D721Med (cell line): Measurements from ENCODE around the gene DDX50.

Experiments
- DNase-seq: peaks from one replicate; pipeline ENCODE4 v3.0.0; 2011; ENCODE audit warnings: low spot score; ENCODE audit not compliant: insufficient read length
- FAIRE-seq: peaks from 2 replicates; lab custom pipeline; 2011; peaks lifted over from hg19 to GRCh38; lab: Jason Lieb, UNC
- CTCF ChIP-seq: IDR thresholded peaks from 2 replicates; pipeline ENCODE4 v1.5.1; 2012; ENCODE audit warnings: mild to moderate bottlenecking, control low read depth; ENCODE audit not compliant: insufficient read depth; ENCODE audit errors: missing control alignments

DDX50 gene

GRCh38 chr10:68870545-68871104, 30.5 kb upstream of the DDX50 start:
- TF ChIP-seq CTCF: no peak
- no peak for FAIRE-seq
- DNase-seq: no peak

GRCh38 chr10:68871105-68871711, 29.9 kb upstream of the DDX50 start:
- FAIRE-seq (no peak), DNase-seq (no peak)
- TF ChIP-seq CTCF: no peak

DNA sequence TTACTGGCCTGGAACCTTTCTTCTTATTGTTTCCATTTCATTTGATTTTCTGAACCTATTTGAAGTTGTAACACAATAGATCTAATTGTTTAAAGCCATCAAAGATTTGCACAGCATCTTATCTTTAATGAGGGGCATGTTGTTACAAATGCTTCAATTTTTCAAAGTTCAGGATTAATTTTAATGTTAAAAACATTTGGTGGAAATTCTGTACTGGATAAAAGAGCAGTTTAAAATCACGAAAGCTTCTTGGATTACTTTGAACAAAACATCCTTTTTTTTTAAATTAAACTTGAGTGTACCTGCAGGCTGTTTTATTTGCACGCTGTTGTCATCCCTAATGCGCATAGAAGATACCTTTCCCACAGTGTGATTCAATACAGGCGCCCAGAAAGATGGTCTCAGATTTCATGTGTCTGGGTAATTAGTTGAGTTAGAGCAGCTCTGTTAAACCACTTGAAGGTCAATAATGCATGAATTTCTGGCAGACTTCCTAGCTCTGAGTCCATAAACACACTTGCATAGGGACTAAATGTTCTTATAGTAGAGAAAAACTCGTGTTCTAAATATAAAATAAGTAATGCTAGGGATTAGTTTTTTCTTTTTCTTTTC, 29.3 kb upstream of the DDX50 start:
- no peak for FAIRE-seq
- TF ChIP-seq CTCF: no peak
- no peak for DNase-seq

- FAIRE-seq: no peak
- no peak for TF ChIP-seq CTCF
- DNase-seq: no peak
Measured at GRCh38 chr10:68876246-68877138, 24.6 kb upstream of the DDX50 start.

DNA sequence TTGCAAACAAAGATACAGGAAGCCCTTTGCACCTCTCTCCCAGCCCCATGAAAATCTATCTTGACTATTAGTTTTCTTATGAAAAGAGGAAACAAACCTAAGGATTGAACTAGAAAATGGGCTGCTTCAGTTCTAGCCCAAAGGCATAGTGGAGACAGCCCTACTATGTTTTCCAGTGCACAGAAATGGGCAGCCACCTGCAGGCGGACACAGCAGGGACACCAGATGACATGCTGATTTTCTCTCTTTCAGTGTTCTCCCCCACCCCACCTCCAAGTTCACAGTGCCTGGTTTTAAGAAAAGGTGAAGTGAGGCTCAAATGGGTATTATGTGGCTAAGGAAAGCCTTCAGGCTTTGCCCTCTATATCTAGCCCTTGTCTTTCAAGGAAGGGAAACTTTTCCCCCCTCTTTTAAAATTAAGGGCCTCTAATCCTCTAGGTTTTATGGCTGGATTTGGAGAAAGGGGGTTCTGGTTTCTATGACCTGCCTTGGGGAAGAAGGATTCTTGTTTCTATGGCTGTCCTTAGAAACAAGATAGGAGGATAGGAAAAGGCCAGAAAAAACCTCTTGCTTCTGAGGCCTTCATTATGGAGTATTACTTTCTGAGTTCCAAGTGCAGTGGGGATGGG, 23.5 kb upstream of the DDX50 start:
- TF ChIP-seq CTCF: no peak
- DNase-seq (no peak), FAIRE-seq (no peak)

GRCh38 chr10:68878496-68878895, 22.6 kb upstream of the DDX50 start:
- FAIRE-seq (no peak), DNase-seq (no peak)
- TF ChIP-seq CTCF: no peak
